ENCODE measurements around the gene NADK.
A peak's percentile ranks its signal among the peaks of the same experiment; 100 is the strongest.
"Not testable (repeated sequence)": the region's sequence is repeated elsewhere in the genome, so short reads cannot be mapped to it uniquely, and the experiment has no call there.

Gene NADK

GRCh38 chr1:1761504-1762376 lies 16.5 kb downstream of the NADK start:
- no peak for FAIRE-seq

- FAIRE-seq = no peak
These were observed 17.6 kb downstream of the NADK start for GRCh38 chr1:1760715-1761114.

- FAIRE-seq = no peak
These were observed 18.0 kb downstream of the NADK start for GRCh38 chr1:1760345-1760650.

- no peak for FAIRE-seq
These were observed 18.6 kb downstream of the NADK start for GRCh38 chr1:1759456-1760344.

GRCh38 chr1:1758692-1759455 lies 19.4 kb downstream of the NADK start:
- no peak for FAIRE-seq

GRCh38 chr1:1758059-1758621 lies 20.1 kb downstream of the NADK start:
- no peak for FAIRE-seq

GRCh38 chr1:1757422-1758058 lies 20.7 kb downstream of the NADK start:
- no peak for FAIRE-seq

GRCh38 chr1:1756661-1757421 lies 21.4 kb downstream of the NADK start:
- no peak for FAIRE-seq

GRCh38 chr1:1755852-1756251 lies 22.4 kb downstream of the NADK start:
- FAIRE-seq = no peak

- FAIRE-seq = no peak
These were observed 22.8 kb downstream of the NADK start for GRCh38 chr1:1755426-1755825.

GRCh38 chr1:1754051-1754815 lies 24.0 kb downstream of the NADK start:
- FAIRE-seq = no peak

GRCh38 chr1:1753607-1754005 lies 24.7 kb downstream of the NADK start:
- FAIRE-seq = no peak

- no peak for FAIRE-seq
These were observed 25.3 kb downstream of the NADK start for GRCh38 chr1:1752636-1753606.

- FAIRE-seq = no peak
These were observed 26.1 kb downstream of the NADK start for GRCh38 chr1:1752190-1752589.

GRCh38 chr1:1749941-1750340 lies 28.3 kb downstream of the NADK start:
- FAIRE-seq = not testable (repeated sequence)

GRCh38 chr1:1748686-1749321 lies 29.5 kb downstream of the NADK start:
- no peak for FAIRE-seq

- FAIRE-seq = peak; percentile 51
These were observed 31.7 kb downstream of the NADK start for GRCh38 chr1:1746566-1746909.

GRCh38 chr1:1745651-1746565 lies 32.4 kb downstream of the NADK start:
- not testable (repeated sequence) for FAIRE-seq

All from islet of Langerhans (tissue), 1 donor.